ENCODE results near the gene PDXK.
"Not testable (repeated sequence)": the region's sequence is repeated elsewhere in the genome, so short reads cannot be mapped to it uniquely, and the experiment has no call there.

PDXK gene

DNA sequence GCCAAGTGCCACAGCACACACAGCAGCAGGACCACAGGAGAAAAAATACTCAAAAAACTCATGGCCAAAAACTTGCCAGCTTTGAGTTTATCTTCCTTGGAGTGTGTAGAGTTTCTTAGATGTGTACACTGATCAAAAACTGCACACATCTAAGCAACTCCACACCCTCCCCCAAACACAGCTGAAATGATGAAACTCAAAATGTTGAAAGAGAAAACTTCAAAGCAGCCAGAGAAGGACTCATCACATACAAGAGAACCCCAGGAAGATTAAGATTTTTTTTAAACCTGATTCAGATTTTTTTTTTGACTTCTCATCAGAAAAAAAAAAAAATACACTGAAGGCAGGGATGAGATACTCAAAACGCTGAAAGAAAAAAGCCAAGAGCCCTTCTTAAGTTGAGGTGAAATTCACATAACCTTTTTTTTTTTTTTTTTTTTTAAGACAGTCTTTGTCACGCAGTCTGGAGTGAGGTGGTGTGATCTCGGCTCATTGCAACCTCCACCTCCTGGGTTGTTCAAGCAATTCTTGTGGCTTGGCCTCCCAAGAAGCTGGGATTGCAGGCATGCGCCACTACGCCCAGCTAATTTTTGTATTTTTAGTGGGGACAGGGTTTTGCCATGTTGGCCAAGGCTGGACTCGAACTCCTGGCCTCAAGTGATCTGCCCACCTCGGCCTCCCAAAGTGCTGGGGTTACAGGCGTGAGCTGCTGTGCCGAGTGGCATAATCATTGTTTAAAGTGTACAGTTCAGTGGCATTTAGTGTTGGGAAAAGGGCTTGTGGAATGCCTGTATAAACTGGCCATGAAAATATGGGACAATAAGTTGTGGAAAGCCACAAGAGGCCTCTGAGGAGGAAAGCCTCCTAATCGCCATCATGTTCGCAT lies 20.9 kb upstream of the PDXK start:
- no peak for DNase-seq (ENCODE audit: low spot score)

GRCh38 chr21:43699492-43699777 lies 19.5 kb upstream of the PDXK start:
- not testable (repeated sequence) for DNase-seq (ENCODE audit: low spot score)

- DNase-seq (ENCODE audit: low spot score), result no peak
Observed at GRCh38 chr21:43699933-43700599, 18.9 kb upstream of the PDXK start.

- DNase-seq (ENCODE audit: low spot score), result no peak
Observed at GRCh38 chr21:43701936-43702784, 16.8 kb upstream of the PDXK start.

- DNase-seq (ENCODE audit: low spot score), result no peak
Observed at GRCh38 chr21:43702785-43703034, 16.2 kb upstream of the PDXK start.

GRCh38 chr21:43703035-43703880 lies 15.7 kb upstream of the PDXK start:
- no peak for DNase-seq (ENCODE audit: low spot score)

DNA sequence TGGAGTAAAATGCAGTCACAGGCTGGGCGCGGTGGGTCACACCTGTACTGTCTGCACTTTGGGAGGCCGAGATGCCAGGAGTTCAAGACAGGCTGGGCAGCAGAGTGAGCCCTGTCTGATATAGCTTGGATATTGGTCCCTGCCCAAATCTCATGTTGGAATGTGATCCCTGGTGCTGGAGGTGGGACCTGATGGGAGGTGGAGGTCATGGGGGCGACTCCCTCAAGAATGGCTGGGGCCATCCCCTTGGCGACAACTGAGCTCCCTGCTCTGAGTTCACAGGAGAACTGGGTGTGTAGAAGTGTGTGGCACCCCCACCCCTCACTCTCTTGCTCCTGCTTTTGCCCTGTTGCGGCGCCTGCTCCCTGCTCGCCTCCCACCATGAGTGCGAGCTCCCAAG lies 11.5 kb upstream of the PDXK start:
- no peak for DNase-seq (ENCODE audit: low spot score)

- DNase-seq (ENCODE audit: low spot score), result no peak
Observed at GRCh38 chr21:43708745-43709381, 10.1 kb upstream of the PDXK start.

DNA sequence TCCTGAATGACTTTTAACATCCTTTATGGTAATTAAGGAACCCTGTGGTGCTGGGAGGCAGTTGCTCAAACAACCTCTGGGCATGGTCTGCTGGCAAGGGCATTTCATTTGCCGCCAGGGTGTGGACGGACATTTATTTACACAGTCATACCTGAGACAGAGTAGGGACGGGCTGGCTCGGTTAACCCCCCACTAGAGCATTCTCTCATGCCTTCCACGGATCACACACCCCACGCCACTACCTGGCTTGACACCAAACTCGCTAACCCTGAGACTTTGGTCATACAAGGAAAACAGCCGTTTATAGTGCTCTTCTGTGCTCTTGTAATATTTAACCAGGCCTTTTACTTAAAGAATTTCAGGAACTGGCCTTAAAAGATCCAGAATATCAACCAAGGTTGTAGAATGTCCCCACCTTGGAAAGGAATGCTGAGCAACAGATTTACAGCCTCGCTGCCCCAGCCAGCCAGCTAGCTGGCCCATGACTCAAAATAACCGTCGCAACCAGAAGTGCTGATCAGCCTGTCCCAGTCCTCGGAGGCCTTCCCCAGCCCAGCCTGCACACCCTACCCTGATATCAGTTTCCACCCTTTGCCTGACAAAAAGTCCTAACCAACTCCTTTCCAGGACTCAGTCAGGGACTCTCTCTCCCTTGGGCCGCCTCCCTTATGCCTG lies 6.5 kb upstream of the PDXK start:
- no peak for DNase-seq (ENCODE audit: low spot score)

GRCh38 chr21:43713123-43713522 lies 5.8 kb upstream of the PDXK start:
- DNase-seq (ENCODE audit: low spot score), result not testable (repeated sequence)

DNA sequence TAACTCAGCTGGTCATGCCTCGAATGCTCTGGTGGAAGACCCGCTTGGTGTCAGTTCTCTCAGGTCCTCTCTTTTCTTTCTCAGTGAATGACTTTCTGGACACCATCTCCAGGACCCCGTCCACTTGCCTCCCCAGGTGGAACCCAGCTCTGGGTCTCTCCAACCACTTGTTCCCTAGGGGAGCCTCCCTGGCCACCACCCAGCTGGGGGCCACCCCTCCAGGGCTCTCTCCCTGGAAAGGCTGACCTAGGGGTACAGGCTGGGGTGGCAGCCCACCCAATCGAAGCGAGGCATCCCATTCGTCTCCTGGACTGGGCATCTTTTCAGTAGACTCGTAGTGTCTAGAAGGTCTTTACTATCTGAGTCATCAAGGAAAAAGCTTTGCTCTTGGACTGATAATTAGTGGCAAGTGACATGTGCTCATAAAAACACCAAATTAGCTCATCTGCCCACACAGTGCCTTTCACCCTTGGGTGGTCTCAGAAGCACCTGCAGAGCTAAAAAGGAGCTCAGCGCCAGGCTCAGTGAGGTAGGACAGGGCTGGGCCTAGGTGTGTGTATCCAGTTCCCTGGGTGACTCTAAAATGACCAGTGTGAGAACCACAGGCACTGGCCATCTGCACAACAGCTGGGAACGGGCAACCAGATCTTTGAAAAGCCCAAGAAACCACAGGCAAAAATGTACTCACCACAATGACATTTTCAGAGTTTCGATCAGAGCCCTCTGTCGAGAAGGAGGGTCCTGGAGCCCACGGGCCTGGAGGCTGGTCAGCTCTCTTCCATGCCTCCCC lies 2.4 kb upstream of the PDXK start:
- no peak for DNase-seq (ENCODE audit: low spot score)

- DNase-seq (ENCODE audit: low spot score), result no peak
Observed at GRCh38 chr21:43717166-43717853, 1.6 kb upstream of the PDXK start.

DNA sequence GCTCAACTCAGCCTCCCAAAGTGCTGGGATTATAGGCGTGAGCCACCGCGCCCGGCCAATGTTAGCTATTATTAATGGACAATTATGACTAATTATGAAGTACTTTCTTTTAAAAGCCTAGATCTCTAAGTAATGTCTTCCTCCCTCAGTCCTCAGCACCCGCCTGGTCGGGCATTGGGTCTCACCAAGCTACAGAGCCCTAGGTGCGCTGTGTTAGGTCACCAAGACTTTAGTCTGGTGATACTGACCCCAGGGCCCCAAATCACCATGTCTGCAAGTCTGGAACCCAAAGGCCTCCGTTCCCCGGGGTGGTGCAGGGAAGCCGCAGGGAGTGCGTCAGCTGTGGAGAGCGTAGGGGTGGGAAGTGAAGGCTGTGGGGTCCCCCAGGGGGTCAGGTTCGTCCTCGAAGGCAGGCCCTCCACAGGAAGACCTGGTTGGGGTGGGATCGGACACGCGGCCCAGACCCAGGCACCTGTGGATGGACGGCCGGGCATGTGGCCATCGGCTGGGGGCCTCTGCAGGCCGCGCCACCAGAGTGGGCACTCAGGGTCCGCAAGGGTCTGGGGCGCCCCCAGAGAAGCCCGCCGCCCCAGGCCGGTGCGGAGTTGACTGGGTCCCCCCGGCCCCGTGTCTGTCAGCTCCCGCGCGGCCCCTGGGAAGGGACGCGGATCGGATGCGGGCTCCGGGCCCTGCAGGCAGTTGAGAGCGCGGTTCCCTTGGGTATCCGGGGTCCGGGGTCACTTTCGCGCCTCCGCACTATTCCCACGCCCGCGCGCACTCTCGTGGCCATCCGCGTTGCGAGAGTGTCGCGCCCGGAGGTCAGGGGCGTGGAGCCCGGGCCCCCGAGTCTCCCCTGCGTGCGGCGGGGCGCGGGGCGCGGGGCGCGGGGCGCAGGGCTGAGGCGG lies 710 bp upstream of the PDXK start:
- no peak for DNase-seq (ENCODE audit: low spot score)

GRCh38 chr21:43719748-43720538 lies 1.0 kb downstream of the PDXK start:
- DNase-seq (ENCODE audit: low spot score), result no peak

GRCh38 chr21:43720539-43721166 lies 1.7 kb downstream of the PDXK start:
- no peak for DNase-seq (ENCODE audit: low spot score)

- DNase-seq (ENCODE audit: low spot score), result no peak
Observed at GRCh38 chr21:43721206-43721605, 2.3 kb downstream of the PDXK start.

DNA sequence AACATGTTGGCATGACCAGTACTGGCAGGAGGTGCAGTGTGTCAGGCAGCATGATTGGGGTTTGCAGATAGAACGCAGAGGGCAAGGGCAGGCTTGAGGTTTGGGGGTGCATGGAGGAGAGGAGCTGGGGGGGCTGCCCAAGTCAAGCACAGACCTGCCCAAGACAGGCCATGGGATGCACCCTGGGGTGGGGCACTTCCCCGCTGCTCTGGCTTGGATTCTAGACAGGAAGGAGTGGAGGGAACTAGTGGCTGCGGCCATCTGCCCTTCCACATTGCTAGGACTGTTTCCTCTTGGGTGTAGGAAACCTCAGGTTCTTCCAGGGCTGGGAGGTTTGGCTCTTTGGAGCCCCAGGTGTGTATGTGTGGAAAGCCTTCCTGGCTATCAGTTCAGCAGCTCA lies 3.0 kb downstream of the PDXK start:
- DNase-seq (ENCODE audit: low spot score), result no peak

All from pons (tissue), 1 donor.